Lower lobe of right lung (tissue), 2 donors: ENCODE measurements around the gene CACNG1. TPM values are rescaled to one million over a fixed set of nuclear protein-coding genes. Genes with fewer than 3 reads are reported as not detected.

Source experiments
- ATAC-seq, 2 donors: fragments of 200-7000 bp; cut with Tn5 transposase; one replicate each; pipeline ENCODE4 v1.9.1; 2020 to 2022; ENCODE audit warnings: mild to moderate bottlenecking in 2 of 2, moderate library complexity in 2 of 2
- DNase-seq: peaks from one replicate; pipeline ENCODE4 v3.0.0-alpha.2; 2020
- H3K27ac ChIP-seq: fragments of 200-600 bp; one replicate; pipeline ENCODE4 v1.8.0; 2022
- H3K27me3 ChIP-seq: fragments of 200-600 bp; one replicate; pipeline ENCODE4 v1.8.0; 2022; ENCODE audit warnings: low read depth
- H3K36me3 ChIP-seq: fragments of 200-600 bp; one replicate; pipeline ENCODE4 v1.8.0; 2022; ENCODE audit warnings: mild to moderate bottlenecking
- H3K4me1 ChIP-seq: fragments of 200-600 bp; one replicate; pipeline ENCODE4 v1.8.0; 2022
- H3K4me3 ChIP-seq: fragments of 200-600 bp; one replicate; pipeline ENCODE4 v1.8.0; 2022; ENCODE audit warnings: mild to moderate bottlenecking
- H3K9me3 ChIP-seq: fragments of 200-600 bp; one replicate; pipeline ENCODE4 v1.8.0; 2022
- CTCF ChIP-seq: fragments of 200-600 bp; IDR thresholded peaks from one replicate; pipeline ENCODE4 v1.8.0; 2022; ENCODE audit warnings: antibody characterized with exemption, mild to moderate bottlenecking
- intact Hi-C: fragments of 100-400 bp; cut with DNase I; formaldehyde crosslinking; loops from one replicate; pipeline ENCODE4 v1.11.0; 2022
- total RNA-seq: library from RNA; stranded (reverse); fragmentation: NEBNext Ultra II Directional; extraction: Animal tissue kit (Norgen Biotek cat#: 25700); gene quantifications from one replicate; pipeline ENCODE4 v1.2.1, GENCODE V29; 2021
- donor health status: DM: no; HTN: yes; CAD: no; lungs with severe emphysema.

CACNG1 gene
- total RNA-seq, 1 donor from 2014 or later, result not detected

GRCh38 chr17:67071595-67071994 is 27.2 kb downstream of the CACNG1 start:
- no peaks in the 10 kb centered on the region for H3K27me3 ChIP-seq
- no peak overlapping the region for H3K4me3 ChIP-seq
- TF ChIP-seq CTCF, result no peak
- intact Hi-C loops, result no loop called here
- DNase-seq (no peak), ATAC-seq (no peak)
- H3K36me3 ChIP-seq, result peaks cover 23% of the 10 kb centered on the region
- H3K9me3 ChIP-seq, result no peaks in the 10 kb centered on the region
- no peaks in the 10 kb centered on the region for H3K4me1 ChIP-seq
- H3K27ac ChIP-seq, result no peak overlapping the region

DNA sequence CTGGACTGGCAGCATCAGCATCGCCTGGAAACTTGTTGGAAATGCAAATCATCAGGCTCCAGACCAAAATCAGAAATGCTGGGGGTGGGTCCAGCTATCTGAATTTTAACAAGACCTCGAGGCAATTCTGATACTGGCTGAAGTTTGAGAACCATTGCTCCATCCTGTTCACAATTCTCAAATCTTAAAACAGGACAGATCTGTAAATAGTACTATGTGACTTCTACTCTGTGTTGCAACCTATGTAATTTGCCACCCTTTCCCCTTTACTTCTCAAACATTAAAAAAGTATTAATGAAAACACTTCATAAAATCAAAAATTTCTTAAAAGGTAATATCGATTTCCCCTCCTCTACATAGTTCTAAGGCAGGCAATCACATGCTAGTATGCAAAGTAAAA is 28.5 kb downstream of the CACNG1 start:
- DNase-seq (no peak), ATAC-seq (no peak)
- Histone ChIP-seq H3K9me3 (no peaks in the 10 kb centered on the region), H3K4me1 (no peaks in the 10 kb centered on the region), H3K4me3 (no peak overlapping the region), H3K27ac (no peak overlapping the region), H3K27me3 (no peaks in the 10 kb centered on the region), H3K36me3 (peaks cover 36% of the 10 kb centered on the region)
- intact Hi-C loops, result no loop called here
- no peak for TF ChIP-seq CTCF

DNA sequence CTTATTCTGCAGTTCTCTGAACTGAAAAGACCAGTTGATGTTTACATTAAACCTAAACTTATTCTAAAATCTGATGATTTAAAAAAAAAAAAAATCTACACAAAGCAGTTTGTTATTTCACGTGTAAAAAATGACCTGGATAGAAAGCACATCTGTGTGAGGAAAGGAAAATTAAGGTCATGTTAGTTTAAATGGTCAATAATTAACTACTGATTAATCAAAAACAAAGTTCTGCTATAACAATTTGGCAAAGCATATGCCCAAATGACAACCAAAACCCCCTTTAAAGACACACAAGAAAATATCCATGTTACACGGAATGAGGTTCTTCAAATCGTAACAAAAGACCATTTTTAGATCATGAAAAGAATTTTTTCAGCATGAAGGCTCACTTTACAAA is 30.4 kb downstream of the CACNG1 start:
- no peak for TF ChIP-seq CTCF
- Histone ChIP-seq H3K27me3 (no peaks in the 10 kb centered on the region), H3K9me3 (no peaks in the 10 kb centered on the region), H3K4me3 (no peak overlapping the region), H3K4me1 (no peaks in the 10 kb centered on the region), H3K27ac (no peak overlapping the region), H3K36me3 (peaks cover 43% of the 10 kb centered on the region)
- DNase-seq (no peak), ATAC-seq (no peak)
- intact Hi-C loops, result no loop called here

DNA sequence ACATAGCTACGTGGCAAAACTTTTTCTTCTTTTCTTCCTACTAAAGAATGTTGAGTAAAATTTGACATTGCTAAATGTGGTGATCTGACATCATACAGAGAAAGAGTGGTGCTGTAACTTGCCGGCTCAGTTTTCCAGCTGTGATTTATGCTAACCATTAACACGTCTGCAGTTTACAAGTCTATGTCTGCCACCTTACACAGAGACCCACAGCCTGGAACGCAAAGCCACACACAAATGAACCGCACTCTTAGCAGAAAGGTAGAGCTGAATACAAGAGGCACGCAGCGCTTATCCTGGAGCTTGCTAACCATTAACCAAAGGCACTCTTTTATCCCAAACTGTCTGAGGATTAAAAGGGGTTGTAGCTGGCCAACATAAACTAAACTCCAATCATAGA is 31.9 kb downstream of the CACNG1 start:
- H3K27me3 ChIP-seq, result no peaks in the 10 kb centered on the region
- no peak for ATAC-seq
- H3K27ac ChIP-seq, result no peak overlapping the region
- intact Hi-C loops, result no loop called here
- H3K36me3 ChIP-seq, result peaks cover 43% of the 10 kb centered on the region
- TF ChIP-seq CTCF, result no peak
- no peaks in the 10 kb centered on the region for H3K9me3 ChIP-seq
- no peak overlapping the region for H3K4me3 ChIP-seq
- no peaks in the 10 kb centered on the region for H3K4me1 ChIP-seq
- DNase-seq, result no peak

DNA sequence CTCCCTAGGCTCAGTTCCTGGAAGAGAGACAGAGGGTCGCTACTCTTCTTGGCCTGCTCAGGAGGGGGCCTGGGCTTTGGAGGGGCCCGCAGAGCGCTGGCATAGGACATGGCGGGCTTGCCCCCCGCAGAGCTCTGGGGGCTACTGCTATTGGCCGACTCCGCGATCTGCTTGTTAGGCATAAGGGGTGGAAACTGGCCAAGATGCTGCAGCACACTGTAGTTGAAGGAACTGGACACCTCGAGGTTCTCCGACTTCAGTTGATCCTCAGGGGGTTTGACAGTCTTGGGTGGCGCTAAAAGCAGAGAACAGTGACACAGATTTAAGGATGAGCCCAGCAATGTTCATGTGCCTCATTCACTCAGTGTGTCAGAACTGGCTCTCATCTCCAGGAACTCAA is 33.9 kb downstream of the CACNG1 start:
- TF ChIP-seq CTCF, result no peak
- DNase-seq, result no peak
- H3K36me3 ChIP-seq, result peaks cover 41% of the 10 kb centered on the region

GRCh38 chr17:67079491-67079890 is 35.1 kb downstream of the CACNG1 start:
- no peak for ATAC-seq
- Histone ChIP-seq H3K36me3 (peaks cover 36% of the 10 kb centered on the region), H3K27ac (no peak overlapping the region), H3K9me3 (no peaks in the 10 kb centered on the region), H3K4me3 (no peak overlapping the region), H3K27me3 (no peaks in the 10 kb centered on the region), H3K4me1 (no peaks in the 10 kb centered on the region)
- DNase-seq, result no peak
- no peak for TF ChIP-seq CTCF
- intact Hi-C loops, result no loop called here

More for the DNA sequence above, 33.9 kb downstream of the CACNG1 start:
- no peak for ATAC-seq
- Histone ChIP-seq H3K27me3 (no peaks in the 10 kb centered on the region), H3K4me1 (no peaks in the 10 kb centered on the region), H3K27ac (no peak overlapping the region), H3K9me3 (no peaks in the 10 kb centered on the region), H3K4me3 (no peak overlapping the region)
- intact Hi-C loops, result no loop called here
